ENCODE measurements around the gene SAMD13.
A peak's percentile ranks its signal among the peaks of the same experiment; 100 is the strongest.

SAMD13 gene

GRCh38 chr1:84366786-84367185 is 65.3 kb downstream of the SAMD13 start:
- peak; percentile 88 for DNase-seq (ENCODE audit: low read depth)
- no peak for TF ChIP-seq CTCF (conservative IDR thresholded peaks at IDR 0.05; ENCODE audit: low read depth, low read length)
- H3K4me3 ChIP-seq (ENCODE audit: low read depth, low read length): no peak overlapping the region

GRCh38 chr1:84367219-84367618 is 65.7 kb downstream of the SAMD13 start:
- no peak for TF ChIP-seq CTCF (conservative IDR thresholded peaks at IDR 0.05; ENCODE audit: low read depth, low read length)
- no peak overlapping the region for H3K4me3 ChIP-seq (ENCODE audit: low read depth, low read length)

GRCh38 chr1:84368441-84368840 is 66.9 kb downstream of the SAMD13 start:
- TF ChIP-seq CTCF (conservative IDR thresholded peaks at IDR 0.05; ENCODE audit: low read depth, low read length): no peak
- no peak for DNase-seq (ENCODE audit: low read depth)
- H3K4me3 ChIP-seq (ENCODE audit: low read depth, low read length): no peak overlapping the region

More at GRCh38 chr1:84367219-84367618, 65.7 kb downstream of the SAMD13 start:
- no peak for DNase-seq (ENCODE audit: low read depth)

- no peak overlapping the region for H3K4me3 ChIP-seq (ENCODE audit: low read depth, low read length)
- TF ChIP-seq CTCF (conservative IDR thresholded peaks at IDR 0.05; ENCODE audit: low read depth, low read length): no peak
- no peak for DNase-seq (ENCODE audit: low read depth)
These were observed 68.8 kb downstream of the SAMD13 start for GRCh38 chr1:84370266-84370665.

GRCh38 chr1:84370831-84371394 is 69.4 kb downstream of the SAMD13 start:
- TF ChIP-seq CTCF (conservative IDR thresholded peaks at IDR 0.05; ENCODE audit: low read depth, low read length): no peak
- H3K4me3 ChIP-seq (ENCODE audit: low read depth, low read length): no peak overlapping the region
- DNase-seq (ENCODE audit: low read depth): peak; percentile 72

GRCh38 chr1:84373436-84374141 is 72.1 kb downstream of the SAMD13 start:
- TF ChIP-seq CTCF (conservative IDR thresholded peaks at IDR 0.05; ENCODE audit: low read depth, low read length): no peak
- DNase-seq (ENCODE audit: low read depth): no peak
- H3K4me3 ChIP-seq (ENCODE audit: low read depth, low read length): no peak overlapping the region
